DOHH2 (cell line): Measurements from ENCODE around the gene IL19.

Experiments used
- H3F3A ChIP-seq: fragments of 200-600 bp; sonication (generic), shearing (Covaris generic); 2 replicates; pipeline ENCODE4 v1.6.0; 2016; ENCODE audit warnings: antibody characterized with exemption, mild to moderate bottlenecking; ENCODE audit not compliant: control insufficient read depth, insufficient read depth
- H3K27ac ChIP-seq: fragments of 200-600 bp; sonication (generic); 2 replicates; pipeline ENCODE4 v1.5.1; 2014; ENCODE audit warnings: low read depth, mild to moderate bottlenecking, low read length, moderate library complexity
- H3K27me3 ChIP-seq: fragments of 200-600 bp; sonication (generic); 2 replicates; pipeline ENCODE4 v1.6.1; 2014; ENCODE audit warnings: mild to moderate bottlenecking, low read length, mixed read lengths; ENCODE audit not compliant: control insufficient read depth
- H3K36me3 ChIP-seq: fragments of 200-600 bp; sonication (generic); 2 replicates; pipeline ENCODE4 v1.6.1; 2014; ENCODE audit warnings: mild to moderate bottlenecking, low read length, moderate library complexity, mixed read lengths; ENCODE audit not compliant: control insufficient read depth
- H3K4me1 ChIP-seq: fragments of 200-600 bp; sonication (generic); 2 replicates; pipeline ENCODE4 v1.6.1; 2014; ENCODE audit warnings: mild to moderate bottlenecking, low read length, mixed read lengths; ENCODE audit not compliant: control insufficient read depth
- H3K4me2 ChIP-seq: fragments of 200-600 bp; sonication (generic); 2 replicates; pipeline ENCODE4 v1.6.0; 2014; ENCODE audit warnings: mild to moderate bottlenecking, low read length, moderate library complexity
- H3K4me3 ChIP-seq: fragments of 200-600 bp; sonication (generic); 2 replicates; pipeline ENCODE4 v1.5.1; 2014; ENCODE audit warnings: mild to moderate bottlenecking, low read length, mixed read lengths
- H3K79me2 ChIP-seq: fragments of 200-600 bp; sonication (generic); 2 replicates; pipeline ENCODE4 v1.6.1; 2014; ENCODE audit warnings: mild to moderate bottlenecking, low read length, mixed read lengths; ENCODE audit not compliant: control insufficient read depth
- H3K9me2 ChIP-seq: fragments of 200-600 bp; sonication (generic); replicated peaks from 2 replicates; pipeline ENCODE4 v1.6.1; 2014; ENCODE audit warnings: mild to moderate bottlenecking, low read length, mixed read lengths; ENCODE audit not compliant: control insufficient read depth
- H3K9me3 ChIP-seq: fragments of 200-600 bp; sonication (generic); 2 replicates; pipeline ENCODE4 v1.6.1; 2014; ENCODE audit warnings: antibody characterized with exemption, low read length, mixed read lengths; ENCODE audit not compliant: control insufficient read depth, insufficient read depth
- H4K20me1 ChIP-seq: fragments of 200-600 bp; sonication (generic); 2 replicates; pipeline ENCODE4 v1.6.0; 2014; ENCODE audit warnings: low read depth, mild to moderate bottlenecking, antibody characterized with exemption, low read length, moderate library complexity; ENCODE audit not compliant: control insufficient read depth, insufficient read depth
- CTCF ChIP-seq: fragments of 200-600 bp; sonication (generic); IDR thresholded peaks from one replicate; pipeline ENCODE4 v1.5.1; 2014; ENCODE audit warnings: antibody characterized with exemption, mild to moderate bottlenecking, low read depth, low read length; ENCODE audit not compliant: poor library complexity, severe bottlenecking
- EZH2phosphoT487 ChIP-seq: fragments of 200-600 bp; sonication (generic); IDR thresholded peaks from 2 replicates; pipeline ENCODE4 v1.6.1; 2017; ENCODE audit warnings: borderline replicate concordance, mild to moderate bottlenecking, antibody characterized with exemption, low read length, moderate library complexity, mixed read lengths

The IL19 gene

GRCh38 chr1:206812471-206812870 is 41.9 kb downstream of the IL19 start:
- TF ChIP-seq EZH2phosphoT487 (no peak), CTCF (no peak)
- Histone ChIP-seq H3K4me2 (no peak overlapping the region), H3K4me3 (no peak overlapping the region), H3K36me3 (no peaks in the 10 kb centered on the region), H3F3A (no peaks in the 10 kb centered on the region), H3K27ac (no peak overlapping the region), H3K4me1 (no peaks in the 10 kb centered on the region), H3K9me3 (peaks cover 8% of the 10 kb centered on the region), H3K9me2 (no peaks in the 10 kb centered on the region), H3K27me3 (peaks cover 12% of the 10 kb centered on the region), H4K20me1 (no peaks in the 10 kb centered on the region), H3K79me2 (no peaks in the 10 kb centered on the region)

- Histone ChIP-seq H3K4me3 (no peak overlapping the region), H3K4me2 (no peak overlapping the region), H3K27ac (no peak overlapping the region), H3K9me3 (peaks cover 8% of the 10 kb centered on the region), H3K79me2 (no peaks in the 10 kb centered on the region), H3K27me3 (peaks cover 7% of the 10 kb centered on the region; the same call in 1 of the 2 replicates), H3K4me1 (no peaks in the 10 kb centered on the region), H3F3A (no peaks in the 10 kb centered on the region), H3K9me2 (no peaks in the 10 kb centered on the region), H4K20me1 (no peaks in the 10 kb centered on the region), H3K36me3 (no peaks in the 10 kb centered on the region)
- TF ChIP-seq CTCF, result no peak
Measured at GRCh38 chr1:206814716-206815341, 44.3 kb downstream of the IL19 start.

GRCh38 chr1:206816390-206817287 is 46.1 kb downstream of the IL19 start:
- Histone ChIP-seq H3K9me2 (no peaks in the 10 kb centered on the region), H3K4me3 (no peak overlapping the region), H3K36me3 (no peaks in the 10 kb centered on the region), H3K27ac (no peak overlapping the region), H3F3A (no peaks in the 10 kb centered on the region), H4K20me1 (no peaks in the 10 kb centered on the region), H3K4me1 (no peaks in the 10 kb centered on the region), H3K4me2 (no peak overlapping the region), H3K79me2 (no peaks in the 10 kb centered on the region), H3K27me3 (peaks cover 10% of the 10 kb centered on the region; the same call in 1 of the 2 replicates), H3K9me3 (peaks cover 8% of the 10 kb centered on the region)
- TF ChIP-seq EZH2phosphoT487 (no peak), CTCF (no peak)
